ENCODE results near the gene M1AP. TPM values are rescaled to one million over a fixed set of nuclear protein-coding genes. Genes with fewer than 3 reads are reported as not detected.

M1AP gene
- total RNA-seq, 1 experiment from 2014 or later, result not detected

DNA sequence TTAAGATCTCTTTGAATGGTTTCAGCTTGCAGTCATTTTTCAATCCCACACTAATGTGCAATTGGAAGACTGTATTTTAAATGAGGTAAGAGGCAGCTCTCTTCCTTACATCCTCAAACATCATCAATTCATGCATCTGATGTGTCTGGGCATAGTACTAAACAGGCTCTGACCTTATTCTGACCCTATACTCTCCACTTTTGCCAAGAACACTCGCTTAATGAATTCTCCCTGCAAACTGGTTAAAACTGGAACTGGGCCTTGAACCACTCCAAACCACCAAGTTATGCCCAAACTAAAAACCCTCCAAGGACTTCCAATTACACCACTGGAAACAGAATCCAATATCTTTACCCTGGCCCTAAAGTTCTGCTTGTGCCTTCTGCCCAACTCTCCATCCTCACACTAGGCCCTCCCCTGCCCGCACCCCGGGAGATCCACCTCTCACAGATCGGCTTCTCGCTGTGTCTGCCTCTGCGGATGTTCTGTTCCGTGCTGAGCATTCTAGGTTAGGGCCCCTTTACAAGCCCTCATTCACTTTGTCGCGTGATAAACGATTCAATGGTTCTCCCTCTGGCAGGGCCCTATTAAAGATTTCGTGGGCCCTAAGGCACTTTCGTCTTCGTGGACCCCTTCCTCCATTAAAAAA lies 1.2 kb downstream of the M1AP start:
- intact Hi-C loops (cut with micrococcal nuclease; ENCODE audit: unreplicated experiment), result no loop called here
- POLR2A ChIA-PET, result no interaction called here
- no peaks in the 10 kb centered on the region for H3K4me1 Mint-ChIP-seq (ENCODE audit: low read depth, unreplicated experiment)
- no peak for DNase-seq
- H3K9me3 Mint-ChIP-seq (ENCODE audit: unreplicated experiment), result peaks cover 9% of the 10 kb centered on the region
- no peak overlapping the region for H3K4me3 ChIP-seq (ENCODE audit: low read depth, low read length)
- CTCF ChIA-PET, result no interaction called here
- no TSS peak for BruUV-seq (replicated peaks)
- H3K27me3 Mint-ChIP-seq (ENCODE audit: insufficient read depth, unreplicated experiment), result peaks cover 6% of the 10 kb centered on the region
- no peaks in the 10 kb centered on the region for H3K27me3 ChIP-seq (replicated peaks; ENCODE audit: control insufficient read depth, insufficient read depth, low read length)
- no peaks in the 10 kb centered on the region for H3K36me3 Mint-ChIP-seq (ENCODE audit: insufficient read depth, unreplicated experiment)
- H3K36me3 ChIP-seq (ENCODE audit: control insufficient read depth, insufficient read depth, low read length), result no peaks in the 10 kb centered on the region
- no peak overlapping the region for H3K27ac Mint-ChIP-seq (ENCODE audit: unreplicated experiment)
- TF ChIP-seq, protein P1, sequence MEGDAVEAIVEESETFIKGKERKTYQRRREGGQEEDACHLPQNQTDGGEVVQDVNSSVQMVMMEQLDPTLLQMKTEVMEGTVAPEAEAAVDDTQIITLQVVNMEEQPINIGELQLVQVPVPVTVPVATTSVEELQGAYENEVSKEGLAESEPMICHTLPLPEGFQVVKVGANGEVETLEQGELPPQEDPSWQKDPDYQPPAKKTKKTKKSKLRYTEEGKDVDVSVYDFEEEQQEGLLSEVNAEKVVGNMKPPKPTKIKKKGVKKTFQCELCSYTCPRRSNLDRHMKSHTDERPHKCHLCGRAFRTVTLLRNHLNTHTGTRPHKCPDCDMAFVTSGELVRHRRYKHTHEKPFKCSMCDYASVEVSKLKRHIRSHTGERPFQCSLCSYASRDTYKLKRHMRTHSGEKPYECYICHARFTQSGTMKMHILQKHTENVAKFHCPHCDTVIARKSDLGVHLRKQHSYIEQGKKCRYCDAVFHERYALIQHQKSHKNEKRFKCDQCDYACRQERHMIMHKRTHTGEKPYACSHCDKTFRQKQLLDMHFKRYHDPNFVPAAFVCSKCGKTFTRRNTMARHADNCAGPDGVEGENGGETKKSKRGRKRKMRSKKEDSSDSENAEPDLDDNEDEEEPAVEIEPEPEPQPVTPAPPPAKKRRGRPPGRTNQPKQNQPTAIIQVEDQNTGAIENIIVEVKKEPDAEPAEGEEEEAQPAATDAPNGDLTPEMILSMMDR (IDR thresholded peaks at IDR 0.05; ENCODE audit: insufficient read depth in 1 of 2, low read depth in 1 of 2, low read length in 1 of 2, severe bottlenecking in 1 of 2, unreplicated experiment in 1 of 2), result no peak
- H3K4me3 Mint-ChIP-seq (ENCODE audit: unreplicated experiment), result no peak overlapping the region
- H3K4me1 ChIP-seq, result no peaks in the 10 kb centered on the region
- H3K9me3 ChIP-seq, result no peaks in the 10 kb centered on the region; the same call in 1 of the 2 replicates

DNA sequence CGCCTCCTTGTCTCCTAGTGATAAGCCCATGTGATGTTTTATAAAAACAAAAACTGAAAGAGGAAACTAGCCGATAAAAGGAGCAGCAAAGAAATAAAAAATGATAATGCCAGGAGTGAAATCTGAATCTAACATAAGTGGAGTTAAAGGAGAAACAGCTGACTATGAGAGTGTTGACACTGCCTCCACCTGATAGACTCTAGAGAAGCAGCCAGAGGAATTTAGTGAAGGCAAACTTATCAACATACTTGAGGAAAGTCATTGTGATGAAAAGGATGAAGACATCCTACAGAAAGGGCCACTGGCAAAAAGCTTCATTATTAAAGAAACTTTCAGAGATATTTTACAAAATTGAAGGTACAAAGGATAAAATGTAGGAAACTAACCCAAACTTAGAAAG lies 1.9 kb downstream of the M1AP start:
- intact Hi-C loops (cut with micrococcal nuclease; ENCODE audit: unreplicated experiment), result no loop called here
- H3K36me3 ChIP-seq (ENCODE audit: control insufficient read depth, insufficient read depth, low read length), result no peaks in the 10 kb centered on the region
- Mint-ChIP-seq H3K36me3 (ENCODE audit: insufficient read depth, unreplicated experiment) (no peaks in the 10 kb centered on the region), H3K4me1 (ENCODE audit: low read depth, unreplicated experiment) (no peaks in the 10 kb centered on the region), H3K27ac (ENCODE audit: unreplicated experiment) (no peak overlapping the region), H3K27me3 (ENCODE audit: insufficient read depth, unreplicated experiment) (peaks cover 6% of the 10 kb centered on the region), H3K4me3 (ENCODE audit: unreplicated experiment) (no peak overlapping the region), H3K9me3 (ENCODE audit: unreplicated experiment) (peaks cover 9% of the 10 kb centered on the region)
- no peak for DNase-seq
- no peaks in the 10 kb centered on the region for H3K27me3 ChIP-seq (replicated peaks; ENCODE audit: control insufficient read depth, insufficient read depth, low read length)
- H3K4me3 ChIP-seq (ENCODE audit: low read depth, low read length), result no peak overlapping the region
- CTCF ChIA-PET, result no interaction called here
- POLR2A ChIA-PET, result no interaction called here
- TF ChIP-seq, protein P1 (IDR thresholded peaks at IDR 0.05; ENCODE audit: insufficient read depth in 1 of 2, low read depth in 1 of 2, low read length in 1 of 2, severe bottlenecking in 1 of 2, unreplicated experiment in 1 of 2), result no peak
- H3K9me3 ChIP-seq, result no peaks in the 10 kb centered on the region; the same call in 1 of the 2 replicates
- BruUV-seq (replicated peaks), result no TSS peak
- no peaks in the 10 kb centered on the region for H3K4me1 ChIP-seq

DNA sequence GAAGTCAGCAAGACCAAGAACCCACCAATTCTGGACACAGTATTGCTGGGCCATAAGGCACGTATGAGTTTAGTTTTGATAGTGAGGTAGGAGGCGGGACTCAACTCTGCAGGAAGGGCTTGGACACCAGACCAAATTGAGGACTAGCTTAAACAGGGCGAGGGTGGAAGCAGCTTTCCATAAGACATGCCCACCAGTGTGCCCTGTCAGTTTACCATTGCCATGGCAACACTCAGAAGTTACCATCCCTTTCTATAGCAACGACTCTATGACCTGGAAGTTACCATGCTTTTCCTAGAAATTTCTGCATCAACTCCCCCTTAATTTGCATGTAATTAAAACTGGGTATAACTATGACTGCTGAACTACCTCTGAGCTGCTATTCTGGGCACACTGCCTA lies 2.8 kb downstream of the M1AP start:
- ChIA-PET POLR2A (no interaction called here), CTCF (no interaction called here)
- Histone ChIP-seq H3K4me1 (no peaks in the 10 kb centered on the region), H3K36me3 (ENCODE audit: control insufficient read depth, insufficient read depth, low read length) (no peaks in the 10 kb centered on the region), H3K9me3 (no peaks in the 10 kb centered on the region; the same call in 1 of the 2 replicates), H3K4me3 (ENCODE audit: low read depth, low read length) (no peak overlapping the region), H3K27me3 (replicated peaks; ENCODE audit: control insufficient read depth, insufficient read depth, low read length) (no peaks in the 10 kb centered on the region)
- Mint-ChIP-seq H3K9me3 (ENCODE audit: unreplicated experiment) (peaks cover 9% of the 10 kb centered on the region), H3K4me3 (ENCODE audit: unreplicated experiment) (no peak overlapping the region), H3K27ac (ENCODE audit: unreplicated experiment) (no peak overlapping the region), H3K36me3 (ENCODE audit: insufficient read depth, unreplicated experiment) (no peaks in the 10 kb centered on the region), H3K27me3 (ENCODE audit: insufficient read depth, unreplicated experiment) (peaks cover 6% of the 10 kb centered on the region), H3K4me1 (ENCODE audit: low read depth, unreplicated experiment) (no peaks in the 10 kb centered on the region)
- intact Hi-C loops (cut with micrococcal nuclease; ENCODE audit: unreplicated experiment), result no loop called here
- no TSS peak for BruUV-seq (replicated peaks)
- DNase-seq, result no peak
- TF ChIP-seq, protein P1 (IDR thresholded peaks at IDR 0.05; ENCODE audit: insufficient read depth in 1 of 2, low read depth in 1 of 2, low read length in 1 of 2, severe bottlenecking in 1 of 2, unreplicated experiment in 1 of 2), result no peak
